GM12878 (cell line): ENCODE measurements around the gene RTP5. TPM values are rescaled to one million over a fixed set of nuclear protein-coding genes. Genes with fewer than 3 reads are reported as not detected.

Experiments
- ATAC-seq: fragments of 200-7000 bp; cut with Tn5 transposase; 3 replicates; pipeline ENCODE4 v1.9.1; 2020; ENCODE audit warnings: mild to moderate bottlenecking, moderate library complexity
- BruUV-seq: library from RNA; stranded (reverse); fragments of 400-500 nt; replicated peaks from 2 replicates; lab custom pipeline; 2021; lab: Mats Ljungman, UMichigan
- CTCF ChIA-PET: fragments of 300-600 bp; sonication (Branson Sonifier 250); formaldehyde crosslinking; extraction: SDS; loops from one replicate; lab custom pipeline; 2021; ENCODE audit warnings: inconsistent platforms; lab: Yijun Ruan, JAX
- POLR2A ChIA-PET: fragments of 350-600 bp; formaldehyde crosslinking; extraction: SDS; loops from one replicate; lab custom pipeline; 2021; ENCODE audit warnings: inconsistent platforms; lab: Charles Lee
- RAD21 ChIA-PET: fragments of 300-600 bp; sonication (Branson Sonifier 250); formaldehyde crosslinking; loops from one replicate; lab custom pipeline; 2023; ENCODE audit warnings: antibody characterized with exemption; ENCODE audit not compliant: unreplicated experiment; lab: Charles Lee
- SMC1A ChIA-PET: fragments of 300-600 bp; sonication (Branson Sonifier 250); formaldehyde crosslinking; loops from one replicate; lab custom pipeline; 2023; ENCODE audit not compliant: unreplicated experiment, uncharacterized antibody; lab: Charles Lee
- DNase-seq: peaks from one replicate; pipeline ENCODE4 v3.0.0-alpha.2; 2011; ENCODE audit warnings: low read depth, low spot score
- FAIRE-seq: peaks from 3 replicates; lab custom pipeline; 2011; peaks lifted over from hg19 to GRCh38; lab: Jason Lieb, UNC
- H2AFZ ChIP-seq: 2 replicates; pipeline ENCODE4 v1.6.0; 2011; ENCODE audit warnings: low read depth, low read length, control low read depth; ENCODE audit not compliant: control insufficient read depth
- H3K27ac ChIP-seq: 2 replicates; pipeline ENCODE4 v1.5.1; 2011; ENCODE audit warnings: control low read depth; ENCODE audit not compliant: control insufficient read depth, insufficient read depth
- H3K27me3 ChIP-seq, 2 experiments: replicated peaks in 1 of 2; 2 replicates each; pipeline versions ENCODE4 v1.6.0 to v1.6.1; 2011; ENCODE audit warnings: low read length in 1 of 2; ENCODE audit not compliant: control insufficient read depth in 2 of 2, insufficient read depth in 2 of 2
- H3K36me3 ChIP-seq, 2 experiments: 2 replicates each; pipeline ENCODE4 v1.5.1; 2011; ENCODE audit warnings: low read length in 1 of 2; ENCODE audit not compliant: control insufficient read depth in 2 of 2, insufficient read depth in 2 of 2
- H3K4me1 ChIP-seq: 2 replicates; pipeline ENCODE4 v1.6.1; 2011; ENCODE audit warnings: mild to moderate bottlenecking, low read length, moderate library complexity, mixed read lengths; ENCODE audit not compliant: control insufficient read depth, insufficient read depth
- H3K4me2 ChIP-seq: 2 replicates; pipeline ENCODE4 v1.6.0; 2011; ENCODE audit warnings: control low read depth; ENCODE audit not compliant: control insufficient read depth, insufficient read depth
- H3K4me3 ChIP-seq: fragments of 200-600 bp; sonication (generic); 2 replicates; pipeline ENCODE4 v1.5.1; 2016
- H3K79me2 ChIP-seq: 2 replicates; pipeline ENCODE4 v1.6.0; 2011; ENCODE audit warnings: low read length; ENCODE audit not compliant: control insufficient read depth, insufficient read depth
- H3K9ac ChIP-seq: 2 replicates; pipeline ENCODE4 v1.8.0; 2011; ENCODE audit warnings: low read length, control low read depth, mixed read lengths; ENCODE audit not compliant: control insufficient read depth, insufficient read depth
- H3K9me3 ChIP-seq: replicated peaks from 3 replicates; pipeline ENCODE4 v1.5.1; 2011; ENCODE audit warnings: mild to moderate bottlenecking, low read length; ENCODE audit not compliant: control insufficient read depth, insufficient read depth
- H4K20me1 ChIP-seq: 2 replicates; pipeline ENCODE4 v1.6.0; 2011; ENCODE audit not compliant: control insufficient read depth, insufficient read depth
- BCL3 ChIP-seq: IDR thresholded peaks from 2 replicates; pipeline ENCODE4 v1.6.1; 2011; ENCODE audit warnings: borderline replicate concordance, low read depth, mild to moderate bottlenecking, moderate library complexity, low read length; ENCODE audit not compliant: insufficient read depth, poor library complexity, severe bottlenecking
- CHD2 ChIP-seq: IDR thresholded peaks from 2 replicates; pipeline ENCODE4 v1.6.1; 2011; ENCODE audit warnings: low read depth, low read length, improper control_type of control experiment, borderline replicate concordance
- CREB1 ChIP-seq: IDR thresholded peaks from 2 replicates; pipeline ENCODE4 v1.6.1; 2012; ENCODE audit warnings: low read depth, mild to moderate bottlenecking, inconsistent platforms
- LARP7 ChIP-seq: fragments of 450-650 bp; IDR thresholded peaks from 2 replicates; pipeline ENCODE4 v1.6.1; 2017; ENCODE audit warnings: mild to moderate bottlenecking
- NR2C2 ChIP-seq: IDR thresholded peaks from 2 replicates; pipeline ENCODE4 v1.6.1; 2011; ENCODE audit warnings: borderline replicate concordance, low read depth; ENCODE audit not compliant: control insufficient read depth, insufficient read length
- PKNOX1 ChIP-seq: fragments of 450-650 bp; IDR thresholded peaks from 2 replicates; pipeline ENCODE4 v1.6.1; 2016; ENCODE audit warnings: mild to moderate bottlenecking
- SUZ12 ChIP-seq: fragments of 200-600 bp; sonication (generic); IDR thresholded peaks from one replicate; pipeline ENCODE4 v1.6.1; 2018; ENCODE audit warnings: antibody characterized with exemption, mild to moderate bottlenecking; ENCODE audit not compliant: unreplicated experiment
- TCF12 ChIP-seq: IDR thresholded peaks from 2 replicates; pipeline ENCODE4 v1.6.1; 2011; ENCODE audit warnings: low read depth, mild to moderate bottlenecking, low read length
- ZNF592 ChIP-seq: fragments of 450-650 bp; IDR thresholded peaks from 2 replicates; pipeline ENCODE4 v1.6.1; 2017; ENCODE audit warnings: mild to moderate bottlenecking, moderate library complexity
- WGBS: methylation state at CpG from one replicate; pipeline ENCODE4 v1.1.6; 2016; ENCODE audit warnings: low lambda C conversion rate; ENCODE audit not compliant: insufficient replicate concordance, insufficient coverage; ENCODE audit errors: missing lambda C conversion rate; 5-methylcytosine and 5-hydroxymethylcytosine counted together
- in situ Hi-C: fragments of 300-500 bp; cut with MboI; formaldehyde crosslinking; loops from 9 replicates; pipeline ENCODE4 v1.14.3; 2018; ENCODE audit warnings: mixed read lengths
- intact Hi-C: fragments of 100-400 bp; cut with micrococcal nuclease; formaldehyde crosslinking; loops from one replicate; pipeline ENCODE4 v1.14.2; 2022; ENCODE audit not compliant: unreplicated experiment
- polyA plus RNA-seq, 11 experiments: library from polyadenylated mRNA; depleted of rRNA in 4 of 11; unstranded in 6 of 11; stranded (reverse) in 5 of 11; fragments of >200 nt; fragmentation: Nextera tagmentation in 4 of 11; fragmentation: Illumina TruSeq in 1 of 11; extraction: Ambion mirVana in 4 of 11; extraction: Trizol in 1 of 11; gene quantifications; 1 replicate in 1 of 11; 2 replicates in 10 of 11; pipeline versions ENCODE4 v1.2.1 to v1.2.3, GENCODE V29; 2011 to 2016; ENCODE audit warnings: inconsistent platforms in 2 of 11, missing spikeins in 2 of 11, low read depth in 1 of 11
- total RNA-seq, 4 experiments: library from RNA; depleted of rRNA in 3 of 4; stranded (reverse); fragments of >200 nt in 3 of 4; fragmentation: Illumina TruSeq in 1 of 4; extraction: Trizol in 1 of 4; gene quantifications; 2 replicates each; pipeline versions ENCODE4 v1.2.1 to v1.2.3, GENCODE V29; 2013 to 2021

Gene RTP5
- total and polyA plus RNA-seq, 10 of the 15 experiments (the other 5 are each of a cell fraction or from before 2014, with no cell fraction given): 0.05 TPM; not detected in 9

- ATAC-seq (peak; percentile 22), DNase-seq (no peak), FAIRE-seq (no peak)
- Histone ChIP-seq H4K20me1 (peaks cover 3% of the 10 kb centered on the region; the same call in 1 of the 2 replicates), H3K9me3 (no peaks in the 10 kb centered on the region; the same call in 1 of the 3 replicates), H3K4me1 (peaks cover 19% of the 10 kb centered on the region), H3K4me2 (no peak overlapping the region), H3K27me3 (no peaks in the 10 kb centered on the region; a peak in 1 of 4 replicates), H3K27ac (no peak overlapping the region), H3K79me2 (no peaks in the 10 kb centered on the region), H3K36me3 (no peaks in the 10 kb centered on the region), H3K9ac (no peak overlapping the region), H2AFZ (no peak overlapping the region), H3K4me3 (no peak overlapping the region)
- POLR2A ChIA-PET: interaction anchor here (1.5 kb wide), 1 partner anchor 10 kb away, joined by 4 read pairs; no protein-coding TSS in a partner anchor
- SMC1A ChIA-PET: interaction anchor here (1.6 to 1.8 kb wide), 3 partner anchors 8 to 79 kb away, joined by 5 to 6 read pairs (median 5); no protein-coding TSS in a partner anchor
- WGBS: 31% methylated on average over 19 of the region's 19 CpGs
- RAD21 ChIA-PET: interaction anchor here (0.9 to 2.1 kb wide), 3 partner anchors 11 to 166 kb away, joined by 3 to 5 read pairs (median 4); partner anchors contain the start of gene ING5
- in situ Hi-C loops: no loop called here
- CTCF ChIA-PET: interaction anchor here (1.5 to 3.5 kb wide), 3 partner anchors 8 to 134 kb away, joined by 5 to 21 read pairs (median 10); partner anchors contain the start of gene D2HGDH
- no TSS peak for BruUV-seq
- intact Hi-C loops: no loop called here
- no peak for TF ChIP-seq BCL3
- no peak for TF ChIP-seq ZNF592
- no peak for TF ChIP-seq SUZ12
- TF ChIP-seq TCF12: 0 out of 2 replicates have a peak, but pooled peaks have one; percentile 56
- TF ChIP-seq NR2C2: no peak
- TF ChIP-seq LARP7: no peak
- peak; percentile 33; the same call in 1 of the 2 replicates for TF ChIP-seq PKNOX1
- TF ChIP-seq CREB1: no peak
- TF ChIP-seq CHD2: no peak
These were observed 1.6 kb upstream of the RTP5 start for GRCh38 chr2:241867776-241868420.
